ENCODE measurements around the gene MAPK8IP3. TPM values are rescaled to one million over a fixed set of nuclear protein-coding genes. Genes with fewer than 3 reads are reported as not detected.
"Not testable (repeated sequence)": the region's sequence is repeated elsewhere in the genome, so short reads cannot be mapped to it uniquely, and the experiment has no call there.

MAPK8IP3 gene
- polyA plus RNA-seq, 1 experiment = 22.5 TPM

DNA sequence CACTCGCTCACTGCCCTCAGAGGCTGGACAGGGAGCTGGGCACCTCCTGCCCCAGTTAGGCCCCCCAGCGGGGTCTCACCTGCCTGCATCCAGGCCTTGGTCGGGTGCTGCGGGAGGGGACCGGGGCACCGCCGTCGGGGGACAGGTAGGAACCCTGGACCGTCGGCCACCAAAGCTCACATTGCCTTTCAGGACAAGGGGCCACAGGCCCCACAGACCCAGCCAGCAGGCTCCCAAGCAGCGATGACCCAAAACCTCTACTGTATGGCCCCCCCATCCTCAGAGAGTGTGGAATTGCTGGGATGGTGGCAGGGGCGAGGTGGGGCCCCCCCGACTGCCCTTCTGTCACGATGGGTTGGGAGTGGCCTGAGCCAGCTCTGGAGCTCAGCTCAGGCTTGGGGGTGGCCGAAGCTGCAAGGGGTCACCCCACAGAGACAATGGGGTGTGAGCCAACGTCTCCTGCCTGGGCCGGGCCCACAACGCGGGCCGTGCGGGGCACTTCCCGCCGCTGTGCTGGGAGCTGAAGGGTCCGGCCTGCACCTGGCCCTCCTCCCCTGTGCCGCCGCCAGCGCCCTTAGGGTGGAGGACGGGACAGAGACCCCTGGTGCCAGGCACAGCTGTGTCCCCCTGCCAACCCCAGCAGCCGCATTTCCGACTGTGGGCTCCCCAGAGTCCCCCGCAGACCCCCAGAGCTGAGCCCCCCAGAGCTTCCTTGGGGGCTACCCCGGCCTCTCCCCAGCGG is 87.0 kb downstream of the MAPK8IP3 start:
- H3K27me3 ChIP-seq (ENCODE audit: control insufficient read depth, insufficient read depth, low read length) = no peaks in the 10 kb centered on the region
- ChIA-PET CTCF (no interaction called here), POLR2A (no interaction called here)
- peaks cover 7% of the 10 kb centered on the region for H3K36me3 ChIP-seq (ENCODE audit: control insufficient read depth, insufficient read depth, low read length)
- H3K4me3 ChIP-seq (ENCODE audit: low read depth, low read length) = no peak overlapping the region
- no peak for DNase-seq (ENCODE audit: low read depth)
- TF ChIP-seq, protein P1, sequence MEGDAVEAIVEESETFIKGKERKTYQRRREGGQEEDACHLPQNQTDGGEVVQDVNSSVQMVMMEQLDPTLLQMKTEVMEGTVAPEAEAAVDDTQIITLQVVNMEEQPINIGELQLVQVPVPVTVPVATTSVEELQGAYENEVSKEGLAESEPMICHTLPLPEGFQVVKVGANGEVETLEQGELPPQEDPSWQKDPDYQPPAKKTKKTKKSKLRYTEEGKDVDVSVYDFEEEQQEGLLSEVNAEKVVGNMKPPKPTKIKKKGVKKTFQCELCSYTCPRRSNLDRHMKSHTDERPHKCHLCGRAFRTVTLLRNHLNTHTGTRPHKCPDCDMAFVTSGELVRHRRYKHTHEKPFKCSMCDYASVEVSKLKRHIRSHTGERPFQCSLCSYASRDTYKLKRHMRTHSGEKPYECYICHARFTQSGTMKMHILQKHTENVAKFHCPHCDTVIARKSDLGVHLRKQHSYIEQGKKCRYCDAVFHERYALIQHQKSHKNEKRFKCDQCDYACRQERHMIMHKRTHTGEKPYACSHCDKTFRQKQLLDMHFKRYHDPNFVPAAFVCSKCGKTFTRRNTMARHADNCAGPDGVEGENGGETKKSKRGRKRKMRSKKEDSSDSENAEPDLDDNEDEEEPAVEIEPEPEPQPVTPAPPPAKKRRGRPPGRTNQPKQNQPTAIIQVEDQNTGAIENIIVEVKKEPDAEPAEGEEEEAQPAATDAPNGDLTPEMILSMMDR (IDR thresholded peaks at IDR 0.05; ENCODE audit: insufficient read depth, low read depth, low read length) = no peak

DNA sequence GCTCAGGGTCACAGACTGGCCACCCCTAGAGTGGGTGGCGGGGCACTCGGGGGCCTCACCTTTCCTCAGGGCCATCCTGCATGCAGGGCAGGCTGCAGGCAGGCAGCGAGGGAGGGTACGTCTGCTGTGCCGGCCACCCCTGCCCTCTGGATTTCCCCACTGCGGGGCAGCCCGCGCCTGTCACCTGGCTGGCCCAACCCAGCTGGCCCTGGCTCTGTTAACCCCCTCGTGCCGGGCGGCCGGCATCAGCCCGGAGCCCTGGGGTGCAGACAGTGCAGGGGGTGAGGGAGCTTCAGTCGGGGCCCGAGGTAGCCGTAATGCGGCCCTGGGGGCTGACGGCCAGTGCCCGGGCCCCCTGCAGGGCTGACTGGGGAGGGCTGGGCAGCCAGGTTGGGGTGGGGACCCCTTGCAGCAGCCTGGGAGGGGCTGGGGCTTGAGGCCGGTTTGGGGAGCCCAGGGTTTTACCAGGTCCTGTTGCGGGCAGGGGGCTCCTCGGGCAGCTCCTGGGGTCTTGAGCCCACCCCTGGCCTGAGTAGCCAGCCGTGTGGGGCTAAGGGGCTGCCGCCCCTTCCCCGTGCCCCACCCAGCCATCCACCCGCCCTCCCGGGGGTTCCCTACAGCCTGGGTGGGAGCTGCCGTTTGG is 87.7 kb downstream of the MAPK8IP3 start, which contains the start of gene IGFALS:
TSS of gene IGFALS (minus strand) at position 128 of the 643 bp plus-strand sequence. CDS start at position 75, 53 bp downstream.
- no peak for DNase-seq (ENCODE audit: low read depth)
- H3K4me3 ChIP-seq (ENCODE audit: low read depth, low read length) = no peak within 1 kb of the TSS
- H3K27me3 ChIP-seq (ENCODE audit: control insufficient read depth, insufficient read depth, low read length) = no peaks in the 10 kb centered on the region
- ChIA-PET CTCF (no interaction called here), POLR2A (no interaction called here)
- TF ChIP-seq, protein P1 (IDR thresholded peaks at IDR 0.05; ENCODE audit: insufficient read depth, low read depth, low read length) = no peak
- H3K36me3 ChIP-seq (ENCODE audit: control insufficient read depth, insufficient read depth, low read length) = peaks cover 4% of the 10 kb centered on the region

DNA sequence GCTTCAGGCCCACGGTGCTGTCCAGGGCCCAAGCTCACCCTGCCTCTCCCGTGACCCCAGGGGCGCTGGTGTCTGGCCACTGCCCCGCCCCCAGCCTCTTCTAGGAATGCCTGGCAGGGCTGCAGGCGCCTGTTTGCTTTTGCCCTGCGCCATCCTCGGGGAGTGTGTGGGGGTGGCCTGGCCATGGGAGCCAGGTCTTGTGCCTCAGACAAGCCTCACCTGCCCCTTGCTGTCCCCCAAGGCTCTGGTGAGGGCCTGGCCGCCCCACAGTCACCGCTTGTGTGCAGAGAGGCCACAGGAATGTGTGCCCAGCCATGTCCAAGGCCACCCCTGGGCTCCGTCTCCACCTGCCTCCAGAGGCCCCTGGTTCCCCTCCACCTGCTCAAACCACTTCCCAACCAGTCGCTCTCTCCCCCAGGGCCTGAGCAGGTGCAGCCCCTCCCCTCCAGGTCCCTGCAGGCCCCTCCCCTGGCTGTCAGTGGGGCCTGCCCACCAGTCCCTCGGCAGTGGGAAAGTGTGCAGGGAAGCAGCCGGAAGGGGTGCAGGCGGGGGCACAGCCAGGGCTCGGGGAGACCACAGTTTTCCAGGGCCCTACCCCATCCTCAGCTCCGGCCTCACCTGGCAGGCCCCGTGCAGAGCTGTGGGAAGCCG is 88.4 kb downstream of the MAPK8IP3 start:
- ChIA-PET CTCF (no interaction called here), POLR2A (no interaction called here)
- peaks cover 3% of the 10 kb centered on the region; the same call in 1 of the 2 replicates for H3K36me3 ChIP-seq (ENCODE audit: control insufficient read depth, insufficient read depth, low read length)
- H3K4me3 ChIP-seq (ENCODE audit: low read depth, low read length) = no peak overlapping the region
- no peaks in the 10 kb centered on the region for H3K27me3 ChIP-seq (ENCODE audit: control insufficient read depth, insufficient read depth, low read length)
- TF ChIP-seq, protein P1 (IDR thresholded peaks at IDR 0.05; ENCODE audit: insufficient read depth, low read depth, low read length) = no peak
- no peak for DNase-seq (ENCODE audit: low read depth)

DNA sequence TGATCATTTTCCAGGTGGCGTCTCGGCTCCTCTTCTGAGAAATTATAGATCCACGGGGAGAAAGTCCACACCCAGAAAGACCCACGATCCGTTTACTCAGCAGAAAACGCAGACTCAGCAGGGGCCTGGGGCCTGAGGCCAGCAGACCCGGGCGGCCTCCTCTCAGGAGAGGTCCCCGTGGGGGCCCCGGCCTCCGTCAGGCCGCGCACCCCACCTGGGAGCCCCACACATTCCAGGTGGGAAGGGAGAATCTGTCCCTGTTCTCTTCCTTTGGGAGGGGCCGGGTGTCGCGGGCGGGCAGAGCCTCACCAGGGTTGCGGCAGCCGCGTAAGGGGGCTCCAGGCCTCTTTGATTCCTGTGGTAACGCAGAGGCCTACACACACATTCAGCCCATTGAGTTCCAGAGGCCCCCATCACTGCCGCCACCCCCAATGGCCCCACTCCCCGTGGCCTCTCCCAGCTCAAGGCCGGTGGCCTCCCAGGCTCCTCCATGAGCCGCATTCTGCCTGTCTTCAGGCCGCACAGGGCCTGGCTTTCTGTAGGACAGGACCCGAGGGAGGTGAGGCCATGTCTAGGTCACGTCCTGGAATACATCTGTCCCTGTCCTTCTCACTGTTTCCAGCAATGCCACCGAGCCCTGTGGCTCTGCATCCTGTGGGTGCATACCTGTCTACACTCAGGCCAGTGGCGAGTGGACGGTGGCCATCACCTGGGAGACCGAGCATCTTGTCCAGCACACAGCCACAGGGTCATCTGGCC is 89.1 kb downstream of the MAPK8IP3 start:
- TF ChIP-seq, protein P1 (IDR thresholded peaks at IDR 0.05; ENCODE audit: insufficient read depth, low read depth, low read length) = no peak
- Histone ChIP-seq H3K36me3 (ENCODE audit: control insufficient read depth, insufficient read depth, low read length) (peaks cover under 1% of the 10 kb centered on the region; the same call in 1 of the 2 replicates), H3K4me3 (ENCODE audit: low read depth, low read length) (no peak overlapping the region), H3K27me3 (ENCODE audit: control insufficient read depth, insufficient read depth, low read length) (no peaks in the 10 kb centered on the region)
- DNase-seq (ENCODE audit: low read depth) = no peak
- ChIA-PET CTCF (no interaction called here), POLR2A (no interaction called here)

DNA sequence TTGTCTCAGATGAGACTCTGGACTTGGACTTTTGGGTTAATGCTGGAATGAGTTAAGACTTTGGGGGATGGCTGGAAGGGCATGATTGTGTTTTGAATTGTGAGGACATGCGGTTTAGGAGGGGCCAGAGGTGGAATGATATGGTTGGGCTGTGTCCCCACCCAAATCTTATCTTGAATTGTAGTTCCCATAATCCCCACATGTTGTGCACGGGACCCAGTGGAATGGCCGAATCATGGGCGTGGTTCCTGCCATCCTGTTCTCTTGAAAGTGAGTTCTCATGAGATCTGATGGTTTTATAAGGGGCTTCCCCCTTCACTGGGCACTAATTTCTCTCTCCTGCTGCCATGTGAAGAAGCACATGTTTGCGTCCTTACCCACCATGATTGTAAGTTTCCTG is 93.3 kb downstream of the MAPK8IP3 start:
- DNase-seq (ENCODE audit: low read depth); H3K36me3 ChIP-seq (ENCODE audit: control insufficient read depth, insufficient read depth, low read length); H3K4me3 ChIP-seq (ENCODE audit: low read depth, low read length); CTCF ChIA-PET; H3K27me3 ChIP-seq (ENCODE audit: control insufficient read depth, insufficient read depth, low read length); POLR2A ChIA-PET: not testable (repeated sequence)
